ENCODE data around the gene PRKCA.

- TF ChIP-seq ZFP3 (CRISPR knock-in tag; IDR thresholded peaks at IDR 0.05) (no peak), PATZ1 (CRISPR knock-in tag; IDR thresholded peaks at IDR 0.05; ENCODE audit: borderline replicate concordance) (no peak), ZC3H10 (CRISPR knock-in tag; IDR thresholded peaks at IDR 0.05) (no peak), ZNF70 (CRISPR knock-in tag; IDR thresholded peaks at IDR 0.05) (no peak), TSHZ2 (CRISPR knock-in tag; IDR thresholded peaks at IDR 0.05) (no peak), ZNF565 (CRISPR knock-in tag; conservative IDR thresholded peaks at IDR 0.05; ENCODE audit: low read depth) (no peak), GLIS3 (CRISPR knock-in tag; IDR thresholded peaks at IDR 0.05) (no peak), SNAI2 (CRISPR knock-in tag; IDR thresholded peaks at IDR 0.05) (no peak), CREB5 (CRISPR knock-in tag; IDR thresholded peaks at IDR 0.05; ENCODE audit: low read depth) (no peak), OSR1 (CRISPR knock-in tag; IDR thresholded peaks at IDR 0.05) (no peak), TCF4 (CRISPR knock-in tag; IDR thresholded peaks at IDR 0.05; ENCODE audit: borderline replicate concordance) (no peak), ARNTL (CRISPR knock-in tag; IDR thresholded peaks at IDR 0.05; ENCODE audit: borderline replicate concordance, low read depth) (no peak), RARB (CRISPR knock-in tag; IDR thresholded peaks at IDR 0.05) (no peak)
These were observed 41.7 kb upstream of the PRKCA start for GRCh38 chr17:66260688-66261087.
